Non-pigmented ciliary epithelial cell (primary cell): ENCODE data around the gene GREB1.
A peak's percentile ranks its signal among the peaks of the same experiment; 100 is the strongest.

Experiments
- DNase-seq: peaks from one replicate; pipeline ENCODE4 v3.0.0-alpha.2; 2010; ENCODE audit warnings: low read depth

The GREB1 gene

GRCh38 chr2:11581124-11581796 is 47.4 kb downstream of the GREB1 start:
- no peak for DNase-seq

DNA sequence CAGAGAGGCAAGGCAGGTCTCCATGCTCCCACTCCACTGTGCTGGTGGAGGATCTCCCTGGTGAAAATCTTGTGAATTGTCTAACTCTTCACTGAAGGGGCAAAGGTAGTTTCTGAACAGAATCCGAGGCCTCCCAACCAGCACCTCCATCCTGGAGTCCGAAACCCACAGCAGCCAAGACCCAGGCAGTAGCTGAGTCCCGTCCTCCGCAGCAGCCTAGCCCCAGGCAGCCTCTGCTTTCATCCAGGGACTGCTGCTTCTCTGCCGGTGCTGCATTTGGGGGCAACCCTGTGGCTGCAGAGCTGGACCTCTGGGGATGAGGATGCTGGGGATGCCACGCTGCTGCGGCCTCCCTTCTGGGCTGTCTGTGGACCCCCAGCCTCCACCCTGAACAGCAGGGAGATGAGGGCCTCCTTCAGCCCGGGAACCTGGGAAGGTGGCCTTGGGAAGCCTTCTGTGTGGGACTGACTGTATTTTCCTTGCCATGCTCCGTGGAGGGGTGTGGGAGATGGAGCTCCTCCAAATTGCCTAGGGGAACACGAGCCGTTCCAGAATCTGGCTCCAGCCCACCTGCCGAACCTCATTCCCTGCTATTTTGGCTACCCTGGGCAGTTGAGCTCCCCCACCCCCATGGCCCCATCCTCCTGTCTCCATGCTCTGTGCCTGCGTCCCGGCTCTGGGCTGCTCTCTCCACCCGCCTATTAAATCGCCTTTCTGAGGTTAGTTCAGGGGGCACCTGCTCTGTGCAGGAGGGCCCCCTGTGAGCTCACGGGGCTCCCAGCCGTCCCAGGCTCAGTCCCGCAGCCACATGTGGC is 48.2 kb downstream of the GREB1 start:
- DNase-seq: no peak

GRCh38 chr2:11582612-11582861 is 48.7 kb downstream of the GREB1 start:
- DNase-seq: no peak

- no peak for DNase-seq
Observed at GRCh38 chr2:11582862-11583752, 49.3 kb downstream of the GREB1 start.

- peak; percentile 94 for DNase-seq
Observed at GRCh38 chr2:11583840-11584524, 50.1 kb downstream of the GREB1 start.

DNA sequence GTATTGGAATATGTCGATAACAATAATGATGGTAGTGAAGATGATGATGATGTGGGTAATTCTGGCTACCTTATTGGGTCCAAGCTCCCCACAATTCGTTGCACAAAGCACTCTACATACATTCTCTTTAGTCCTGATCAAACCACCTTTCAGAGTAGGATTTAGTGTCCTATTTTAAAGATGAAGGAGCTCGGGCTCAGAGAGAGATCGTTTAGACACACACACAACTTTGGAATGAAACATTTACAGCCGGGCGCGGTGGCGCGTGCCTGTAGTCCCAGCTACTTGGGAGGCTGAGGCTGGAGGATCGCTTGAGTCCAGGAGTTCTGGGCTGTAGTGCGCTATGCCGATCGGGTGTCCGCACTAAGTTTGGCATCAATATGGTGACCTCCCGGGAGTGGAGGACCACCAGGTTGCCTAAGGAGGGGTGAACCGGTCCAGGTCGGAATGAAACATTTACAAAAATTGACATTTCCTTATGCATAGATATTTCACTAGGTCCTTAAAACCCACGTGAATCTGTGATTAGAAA is 50.7 kb downstream of the GREB1 start:
- no peak for DNase-seq

- no peak for DNase-seq
Observed at GRCh38 chr2:11585071-11585470, 51.2 kb downstream of the GREB1 start.

- no peak for DNase-seq
Observed at GRCh38 chr2:11588228-11589110, 54.6 kb downstream of the GREB1 start.

DNA sequence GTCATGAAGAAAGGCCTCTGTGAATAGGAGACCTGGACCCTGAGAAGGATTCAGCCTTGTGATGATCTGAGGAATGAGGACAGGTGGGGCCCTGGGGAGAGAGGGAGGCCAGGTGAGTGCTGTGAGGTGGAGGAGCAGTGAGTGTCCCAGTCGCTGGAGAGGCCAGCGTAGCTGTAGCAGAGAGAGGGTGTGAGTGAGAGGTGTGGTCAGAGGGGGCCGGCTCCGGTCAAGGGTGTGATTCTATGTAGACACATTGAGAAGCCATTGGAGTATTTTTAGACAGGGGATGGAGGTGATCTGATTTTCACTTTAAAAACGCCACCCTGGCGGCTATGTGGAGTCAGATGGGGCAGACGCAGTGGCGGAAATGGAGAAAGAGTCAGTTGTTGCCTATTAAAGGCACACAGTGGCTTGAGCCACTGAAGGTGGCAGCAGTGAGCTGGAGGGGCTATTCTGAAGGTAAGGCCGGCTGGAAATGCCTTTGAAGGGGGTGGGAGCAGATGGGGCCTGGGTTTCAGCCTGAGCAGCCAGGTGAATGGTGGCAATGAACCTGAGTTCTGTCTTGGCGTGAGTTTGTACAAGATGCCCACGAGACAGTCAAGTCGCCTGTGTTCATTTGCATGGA is 55.6 kb downstream of the GREB1 start:
- DNase-seq: no peak

- no peak for DNase-seq
Observed at GRCh38 chr2:11590193-11590592, 56.3 kb downstream of the GREB1 start.

DNA sequence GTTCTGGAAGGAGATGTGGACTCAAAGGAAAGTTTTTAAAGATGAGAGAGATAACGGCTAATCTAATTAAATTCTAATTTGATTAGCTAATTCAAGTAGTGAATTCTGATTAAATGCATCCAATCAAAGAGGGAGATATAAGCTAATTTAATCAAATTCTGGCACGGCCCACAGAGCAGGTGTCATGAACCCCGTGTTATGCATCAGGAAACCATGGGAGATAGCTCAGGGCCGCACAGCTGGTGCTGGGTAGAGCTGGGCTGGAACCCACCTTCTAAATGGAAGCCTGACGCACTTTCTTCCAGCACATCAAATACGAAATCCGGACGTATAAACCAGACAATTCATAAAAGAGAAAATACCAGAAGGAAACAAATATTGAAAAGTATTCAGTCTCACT is 57.2 kb downstream of the GREB1 start:
- no peak for DNase-seq

- no peak for DNase-seq
Observed at GRCh38 chr2:11592671-11593574, 59.1 kb downstream of the GREB1 start.

- no peak for DNase-seq
Observed at GRCh38 chr2:11596801-11597200, 63.0 kb downstream of the GREB1 start.

DNA sequence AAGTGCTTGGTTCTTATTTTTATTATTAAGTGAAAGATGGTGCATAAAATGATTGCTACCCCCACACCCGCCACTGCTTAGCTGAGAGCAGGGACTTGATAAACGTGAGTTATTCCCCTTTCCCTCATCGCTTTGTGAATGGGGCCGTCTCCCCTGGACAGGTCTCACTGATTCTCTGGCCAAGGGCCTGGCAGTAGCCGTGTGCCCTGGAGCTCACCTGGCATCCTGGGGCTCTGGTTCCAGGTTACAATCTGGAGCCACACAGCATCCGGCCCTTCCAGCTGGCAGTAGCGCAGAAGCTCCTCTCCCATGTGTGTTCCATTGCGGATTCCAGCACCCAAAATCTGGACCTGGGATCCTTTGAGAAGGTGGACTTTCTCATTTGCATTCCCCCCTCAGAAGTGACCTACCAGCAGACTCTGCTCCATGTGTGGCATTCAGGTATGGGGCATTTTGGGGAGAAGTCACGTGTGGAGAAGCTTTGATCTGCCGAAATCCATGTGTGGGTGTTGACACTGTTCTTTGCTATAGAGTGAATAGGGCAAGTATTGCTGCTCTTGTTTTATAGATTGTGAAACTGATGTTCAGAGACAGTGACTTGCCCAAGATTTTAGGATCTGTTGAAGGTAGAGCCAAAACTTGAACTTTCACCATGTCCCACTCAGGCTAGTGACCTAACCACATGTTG is 63.8 kb downstream of the GREB1 start:
- no peak for DNase-seq

DNA sequence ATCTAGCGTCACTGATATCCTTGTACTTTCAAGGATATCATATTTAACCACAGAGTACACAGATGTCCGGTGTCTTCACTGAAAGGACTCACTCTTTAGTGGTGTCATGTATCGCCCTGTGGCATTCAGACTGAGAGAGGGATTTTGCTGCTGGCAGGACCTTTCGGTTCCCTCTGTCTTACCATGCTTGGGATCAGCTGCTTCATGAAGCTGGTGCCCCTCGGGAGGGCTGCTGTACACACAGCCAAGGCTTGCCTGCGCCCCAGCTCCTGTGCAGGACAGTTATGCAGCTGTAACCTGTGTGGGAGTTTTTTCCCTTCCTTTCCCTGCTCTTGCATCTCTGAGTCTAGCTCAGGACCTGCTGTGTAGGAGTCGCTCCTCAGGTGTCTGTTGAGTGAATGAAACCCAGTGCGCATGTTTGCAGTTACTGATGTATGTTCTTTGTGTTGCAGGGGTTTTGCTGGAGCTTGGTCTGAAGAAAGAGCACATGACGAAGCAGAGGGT is 64.4 kb downstream of the GREB1 start:
- no peak for DNase-seq

- DNase-seq: no peak
Observed at GRCh38 chr2:11602563-11603204, 68.8 kb downstream of the GREB1 start.

DNA sequence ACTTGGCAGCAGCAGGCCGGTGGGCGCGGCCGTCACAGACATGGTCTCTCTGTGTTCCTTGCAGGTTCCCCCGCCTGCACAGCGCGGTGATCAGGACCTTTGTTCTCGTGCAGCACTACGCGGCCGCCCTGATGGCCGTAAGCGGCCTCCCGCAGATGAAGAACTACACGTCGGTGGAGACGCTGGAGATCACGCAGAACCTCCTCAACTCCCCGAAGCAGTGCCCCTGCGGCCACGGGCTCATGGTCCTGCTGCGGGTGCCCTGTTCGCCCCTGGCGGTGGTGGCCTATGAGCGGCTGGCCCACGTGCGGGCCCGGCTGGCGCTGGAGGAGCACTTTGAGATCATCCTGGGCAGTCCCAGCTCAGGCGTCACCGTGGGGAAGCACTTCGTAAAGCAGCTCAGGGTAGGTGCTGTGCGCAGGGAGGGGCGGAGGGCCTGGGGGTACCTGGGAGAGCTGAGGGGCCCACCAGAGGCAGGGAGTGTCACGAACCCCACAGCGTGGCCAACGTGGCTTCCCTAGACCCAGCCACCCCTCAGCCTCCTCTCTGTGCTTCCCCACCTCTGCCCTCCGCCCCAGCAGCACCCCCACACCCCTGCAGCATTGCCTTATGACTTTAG is 76.9 kb downstream of the GREB1 start:
- no peak for DNase-seq

GRCh38 chr2:11611251-11611650 is 77.4 kb downstream of the GREB1 start:
- DNase-seq: no peak
